Breast epithelium (tissue), 3 donors: ENCODE data around the gene CALU.

Source experiments
- POLR2AphosphoS5 ChIP-seq, 3 donors: sonication (generic); formaldehyde crosslinking; IDR thresholded peaks; one replicate each; pipeline ENCODE4 v1.6.1; 2017; ENCODE audit warnings: antibody characterized with exemption in 3 of 3
- TF ChIP-seq, protein P1 (sequence below), 3 donors: fragments of 450-650 bp; IDR thresholded peaks; one replicate each; pipeline ENCODE4 v1.5.1; 2016 to 2017; ENCODE audit warnings: antibody characterized with exemption in 3 of 3, mild to moderate bottlenecking in 3 of 3, moderate library complexity in 3 of 3

DNA sequence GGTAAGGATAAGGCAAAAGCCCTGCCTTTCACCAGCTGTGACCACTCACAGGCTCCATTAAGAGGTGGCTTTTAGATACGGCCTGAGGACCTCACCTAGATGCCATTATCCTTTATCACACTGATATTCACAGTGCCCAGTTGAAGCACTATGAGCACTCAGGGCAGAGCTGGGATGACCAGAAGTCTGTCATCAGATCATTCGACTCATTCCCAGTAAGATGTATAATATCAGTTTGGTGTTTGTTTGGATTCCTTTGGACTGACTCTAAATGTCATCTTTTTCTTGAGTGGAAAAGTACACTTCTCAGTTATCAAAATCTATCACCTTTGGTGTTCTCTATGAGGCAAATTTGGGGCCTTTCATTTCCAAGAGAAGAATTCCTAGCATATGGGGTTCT, 71.3 kb downstream of the CALU start:
- TF ChIP-seq POLR2AphosphoS5 (IDR thresholded peaks at IDR 0.05) = no peak
- TF ChIP-seq, protein P1, sequence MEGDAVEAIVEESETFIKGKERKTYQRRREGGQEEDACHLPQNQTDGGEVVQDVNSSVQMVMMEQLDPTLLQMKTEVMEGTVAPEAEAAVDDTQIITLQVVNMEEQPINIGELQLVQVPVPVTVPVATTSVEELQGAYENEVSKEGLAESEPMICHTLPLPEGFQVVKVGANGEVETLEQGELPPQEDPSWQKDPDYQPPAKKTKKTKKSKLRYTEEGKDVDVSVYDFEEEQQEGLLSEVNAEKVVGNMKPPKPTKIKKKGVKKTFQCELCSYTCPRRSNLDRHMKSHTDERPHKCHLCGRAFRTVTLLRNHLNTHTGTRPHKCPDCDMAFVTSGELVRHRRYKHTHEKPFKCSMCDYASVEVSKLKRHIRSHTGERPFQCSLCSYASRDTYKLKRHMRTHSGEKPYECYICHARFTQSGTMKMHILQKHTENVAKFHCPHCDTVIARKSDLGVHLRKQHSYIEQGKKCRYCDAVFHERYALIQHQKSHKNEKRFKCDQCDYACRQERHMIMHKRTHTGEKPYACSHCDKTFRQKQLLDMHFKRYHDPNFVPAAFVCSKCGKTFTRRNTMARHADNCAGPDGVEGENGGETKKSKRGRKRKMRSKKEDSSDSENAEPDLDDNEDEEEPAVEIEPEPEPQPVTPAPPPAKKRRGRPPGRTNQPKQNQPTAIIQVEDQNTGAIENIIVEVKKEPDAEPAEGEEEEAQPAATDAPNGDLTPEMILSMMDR (IDR thresholded peaks at IDR 0.05) = no peak
